HEK293 (cell line): ENCODE data around the gene HEATR5B.
"Not testable (repeated sequence)": the region's sequence is repeated elsewhere in the genome, so short reads cannot be mapped to it uniquely, and the experiment has no call there.

ENCODE experiments used
- CTCF ChIA-PET: fragments of 350-600 bp; formaldehyde crosslinking; extraction: SDS; loops from one replicate; lab custom pipeline; 2021; ENCODE audit warnings: antibody characterized with exemption; lab: Yijun Ruan, JAX
- POLR2A ChIA-PET: fragments of 300-600 bp; formaldehyde crosslinking; extraction: SDS; loops from one replicate; lab custom pipeline; 2020; ENCODE audit warnings: antibody characterized with exemption, inconsistent platforms; lab: Yijun Ruan, JAX
- H3K27ac ChIP-seq: fragments of 200-500 bp; sonication (Bioruptor generic); 2 replicates; pipeline ENCODE4 v1.5.1; 2014; ENCODE audit warnings: low read depth, low read length, control low read depth, inconsistent platforms; ENCODE audit errors: extremely low read depth
- H3K36me3 ChIP-seq, 2 experiments: fragments of 200-500 bp in 1 of 2; sonication (Bioruptor generic) in 1 of 2; 1 replicate in 1 of 2; 2 replicates in 1 of 2; pipeline ENCODE4 v1.5.1; 2014 to 2017; ENCODE audit warnings: inconsistent platforms in 2 of 2, low read length in 2 of 2; ENCODE audit not compliant: control insufficient read depth in 2 of 2, insufficient read depth in 1 of 2
- H3K4me1 ChIP-seq: fragments of 200-500 bp; sonication (Bioruptor generic); 2 replicates; pipeline ENCODE4 v1.5.1; 2014; ENCODE audit warnings: mild to moderate bottlenecking, low read length, inconsistent platforms; ENCODE audit not compliant: control insufficient read depth, insufficient read depth
- H3K4me3 ChIP-seq: 2 replicates; pipeline ENCODE4 v1.5.1; 2011; ENCODE audit warnings: low read depth, mild to moderate bottlenecking, control low read depth, low read length, moderate library complexity
- H3K9me3 ChIP-seq: fragments of 200-500 bp; sonication (Bioruptor generic); 2 replicates; pipeline ENCODE4 v1.5.1; 2014; ENCODE audit warnings: low read depth, low read length, inconsistent platforms; ENCODE audit not compliant: control insufficient read depth, insufficient read depth

HEATR5B gene

GRCh38 chr2:36931688-36932087, 152.5 kb downstream of the HEATR5B start:
- H3K27ac ChIP-seq, H3K9me3 ChIP-seq, POLR2A ChIA-PET, H3K36me3 ChIP-seq, H3K4me3 ChIP-seq, H3K4me1 ChIP-seq: not testable (repeated sequence)
- CTCF ChIA-PET: interaction anchor here (1.2 kb wide), 1 partner anchor 13 kb away, joined by 3 read pairs; no protein-coding TSS in a partner anchor
